AG10803 (cell line): ENCODE data around the gene TMEM234.
A peak's percentile ranks its signal among the peaks of the same experiment; 100 is the strongest.

Experiments
- DNase-seq: peaks from one replicate; pipeline ENCODE4 v3.0.0; 2010; ENCODE audit warnings: low read depth
- H3K4me3 ChIP-seq: 2 replicates; pipeline ENCODE4 v1.5.1; 2011; ENCODE audit warnings: mild to moderate bottlenecking, low read length, control low read depth
- CTCF ChIP-seq: conservative IDR thresholded peaks from 2 replicates; pipeline ENCODE4 v1.5.1; 2011; ENCODE audit warnings: mild to moderate bottlenecking, low read length, control low read depth, inconsistent platforms

TMEM234 gene

GRCh38 chr1:32172621-32173245, 49.4 kb downstream of the TMEM234 start:
- TF ChIP-seq CTCF: no peak
- no peak overlapping the region for H3K4me3 ChIP-seq
- peak; percentile 33 for DNase-seq

- H3K4me3 ChIP-seq: no peak overlapping the region
- DNase-seq: no peak
- TF ChIP-seq CTCF: no peak
These were observed 51.2 kb downstream of the TMEM234 start for GRCh38 chr1:32170991-32171390.
